ENCODE results near the gene CHRNA5. TPM values are rescaled to one million over a fixed set of nuclear protein-coding genes. Genes with fewer than 3 reads are reported as not detected.
"Not testable (repeated sequence)": the region's sequence is repeated elsewhere in the genome, so short reads cannot be mapped to it uniquely, and the experiment has no call there.

The CHRNA5 gene
- polyA plus RNA-seq (2014; cell fraction: cytosol; rRNA removed), result 37.5 and 42.4 TPM in 2 replicates
- 17.7 and 24.9 TPM in 2 replicates for polyA plus RNA-seq (2014; cell fraction: nucleus; rRNA removed)

DNA sequence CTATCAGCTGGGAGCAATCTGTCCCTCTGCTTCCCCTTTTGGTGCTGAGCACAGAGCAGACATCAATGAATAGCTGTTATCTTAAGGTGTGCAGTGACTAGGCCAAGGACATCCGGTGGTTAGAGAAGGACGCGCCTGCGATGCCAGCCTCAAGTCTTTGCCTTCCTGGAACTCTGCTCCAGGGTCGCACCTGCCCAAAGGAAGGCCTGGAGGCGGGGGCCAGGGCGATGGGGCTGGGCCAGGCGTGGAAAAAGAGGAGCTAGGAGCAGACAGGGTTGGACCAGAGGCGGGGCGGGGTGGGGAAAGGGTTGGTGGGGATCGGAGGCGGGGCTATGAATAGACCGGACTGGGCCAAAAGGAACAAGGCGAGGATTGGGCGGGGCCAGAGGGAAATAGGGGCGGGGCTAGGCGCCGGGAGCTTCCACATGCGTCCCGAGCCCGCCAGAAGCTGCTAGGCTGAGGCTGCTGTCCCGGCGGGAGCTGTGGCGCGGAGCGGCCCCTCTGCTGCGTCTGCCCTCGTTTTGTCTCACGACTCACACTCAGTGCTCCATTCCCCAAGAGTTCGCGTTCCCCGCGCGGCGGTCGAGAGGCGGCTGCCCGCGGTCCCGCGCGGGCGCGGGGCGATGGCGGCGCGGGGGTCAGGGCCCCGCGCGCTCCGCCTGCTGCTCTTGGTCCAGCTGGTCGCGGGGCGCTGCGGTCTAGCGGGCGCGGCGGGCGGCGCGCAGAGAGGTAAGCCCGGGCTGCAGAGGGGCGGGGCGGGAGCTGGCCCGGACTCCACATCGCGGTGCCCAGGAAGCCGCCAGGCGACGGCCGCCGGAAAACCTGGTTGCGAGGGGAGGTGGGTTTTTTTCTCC, at the start of gene CHRNA5:
Gene CHRNA5 (plus strand): TSS at position 424 of the 854 bp plus-strand sequence. CDS start 200 bp downstream, at position 624.
- peak; percentile 95 for DNase-seq (ENCODE audit: low spot score)

DNA sequence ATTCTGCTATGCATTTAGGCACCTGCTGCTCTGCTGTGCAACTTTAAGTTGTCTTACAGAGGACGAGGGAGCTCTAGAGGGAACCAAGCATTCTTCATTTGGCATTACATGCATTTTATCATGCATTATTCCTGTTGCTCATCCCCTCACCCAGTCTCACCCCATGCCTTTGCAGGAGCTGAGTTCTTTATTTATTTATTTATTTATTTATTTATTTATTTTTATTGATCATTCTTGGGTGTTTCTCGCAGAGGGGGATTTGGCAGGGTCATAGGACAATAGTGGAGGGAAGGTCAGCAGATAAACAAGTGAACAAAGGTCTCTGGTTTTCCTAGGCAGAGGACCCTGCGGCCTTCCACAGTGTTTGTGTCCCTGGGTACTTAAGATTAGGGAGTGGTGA, 45.3 kb upstream of the CHRNA5 start:
- not testable (repeated sequence) for DNase-seq (ENCODE audit: low spot score)

DNA sequence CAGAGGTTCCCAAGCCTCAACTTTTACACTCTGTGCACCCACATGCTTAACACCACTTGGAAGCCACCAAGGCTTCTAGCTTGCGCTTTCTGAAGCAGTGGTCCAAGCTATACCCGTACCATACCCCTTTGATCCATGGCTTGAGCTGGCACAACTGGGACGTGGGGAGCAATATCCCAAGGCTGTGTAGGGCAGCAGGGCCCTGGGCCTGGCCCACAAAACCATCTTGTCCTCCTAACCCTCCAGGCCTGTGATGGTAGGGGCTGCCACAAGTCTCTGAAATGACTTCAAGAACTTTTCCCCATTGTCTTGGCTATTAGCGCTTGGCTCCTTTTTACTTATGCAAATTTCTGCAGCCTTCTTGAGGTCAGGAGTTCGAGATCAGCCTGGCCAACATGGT, 41.1 kb upstream of the CHRNA5 start:
- no peak for DNase-seq (ENCODE audit: low spot score)

DNA sequence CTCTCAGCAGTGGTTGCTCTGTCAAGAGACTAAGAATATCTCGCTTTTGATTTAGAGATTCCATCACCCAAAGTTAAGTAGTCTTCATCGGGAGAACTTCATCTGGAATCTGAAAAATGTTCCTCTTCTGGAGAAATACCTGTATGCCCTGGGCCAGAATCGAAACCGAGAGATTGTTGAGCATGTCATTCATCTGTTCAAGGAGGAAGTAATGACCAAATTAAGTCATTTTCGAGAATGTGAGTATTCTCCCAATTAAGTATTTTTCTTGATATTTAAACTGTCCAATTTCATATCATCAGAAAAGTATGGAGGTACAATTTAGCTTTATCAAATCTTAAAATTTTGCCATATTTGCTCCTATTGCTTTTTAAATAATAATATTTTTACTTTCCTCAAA, 38.0 kb upstream of the CHRNA5 start:
- DNase-seq (ENCODE audit: low spot score), result no peak

DNA sequence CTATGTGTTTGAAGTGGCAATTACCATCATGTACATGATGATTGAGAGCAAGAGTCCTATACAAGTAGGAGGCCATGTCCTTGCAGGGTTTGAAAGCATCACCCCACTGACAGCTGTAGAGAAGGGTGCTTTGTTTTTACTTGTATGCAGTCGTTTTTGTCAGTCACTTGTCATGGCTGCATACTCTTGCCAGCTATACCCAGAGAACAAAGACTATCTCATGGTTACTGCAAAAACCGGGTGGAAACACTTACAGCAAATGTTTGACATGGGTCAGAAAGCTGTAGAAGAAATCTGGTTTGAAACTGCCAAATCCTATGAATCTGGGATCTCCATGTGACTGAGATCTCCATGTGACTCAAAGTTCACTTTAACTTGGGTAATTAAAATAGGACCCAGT, 32.0 kb upstream of the CHRNA5 start:
- DNase-seq (ENCODE audit: low spot score), result no peak

DNA sequence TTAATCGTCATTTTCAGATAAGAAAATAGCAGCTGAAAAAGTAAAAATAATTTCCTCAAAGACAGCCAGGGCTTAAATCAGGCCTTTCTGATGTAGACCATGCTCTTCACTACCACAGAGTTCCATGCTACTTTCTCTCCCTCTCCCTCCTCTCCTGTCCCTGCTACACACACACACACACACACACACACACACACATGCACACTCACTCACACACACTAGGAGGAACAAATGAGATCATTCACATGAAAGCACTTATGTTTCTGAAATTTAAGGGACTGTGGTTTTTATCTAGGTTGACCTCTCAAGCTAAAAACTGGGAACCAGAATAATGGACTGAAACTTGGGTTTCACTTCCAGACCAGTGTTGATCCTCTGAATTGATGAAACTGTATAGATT, 29.2 kb upstream of the CHRNA5 start:
- DNase-seq (ENCODE audit: low spot score), result no peak

DNA sequence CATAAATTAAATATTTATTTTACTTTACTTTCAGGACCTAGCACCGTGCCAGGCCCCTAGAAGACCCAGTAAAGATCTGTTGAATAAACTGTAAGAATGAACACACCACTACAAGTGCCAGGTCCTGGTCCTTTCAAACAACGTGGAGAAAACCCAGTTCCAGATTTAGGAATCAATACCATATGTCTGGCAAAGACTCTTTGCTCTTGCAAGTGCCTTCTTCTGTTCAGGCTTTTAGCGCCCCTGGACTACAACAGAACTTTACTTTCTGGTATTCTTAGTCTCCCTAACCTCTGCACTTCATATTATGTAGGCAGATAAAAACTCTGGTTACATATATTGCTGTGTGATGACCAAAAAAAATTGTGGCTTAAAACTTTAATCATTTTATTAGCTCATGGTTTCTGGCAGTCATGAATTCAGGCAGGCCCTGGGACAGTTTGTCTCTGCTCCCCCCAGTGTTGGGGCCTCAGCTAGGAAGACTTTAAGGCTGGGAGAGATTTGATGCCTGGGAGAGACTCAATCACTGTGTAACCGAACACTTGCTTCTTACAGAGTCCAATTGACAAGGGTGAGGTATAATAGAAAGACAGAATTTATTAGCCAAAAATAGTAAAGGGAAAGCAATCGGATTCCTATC, 27.9 kb upstream of the CHRNA5 start:
- no peak for DNase-seq (ENCODE audit: low spot score)

DNA sequence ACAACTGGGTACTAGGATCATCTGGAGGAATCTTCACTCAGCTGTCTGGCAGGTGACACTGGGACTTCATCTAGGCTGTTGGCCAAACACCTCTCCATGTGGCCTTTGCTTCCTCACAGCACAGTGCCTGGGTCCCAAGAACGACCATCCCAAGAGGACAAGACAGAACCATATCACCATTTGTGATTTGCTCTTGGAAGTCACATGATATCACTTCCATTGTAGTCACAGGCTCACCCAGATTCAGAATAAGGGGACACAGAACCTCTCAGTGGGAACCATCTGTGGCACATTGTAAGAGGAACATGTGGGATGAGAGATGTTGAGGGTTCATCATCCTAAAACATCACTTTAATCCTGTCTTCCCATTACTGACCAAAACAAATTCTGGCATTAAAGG, 27.0 kb upstream of the CHRNA5 start:
- no peak for DNase-seq (ENCODE audit: low spot score)

DNA sequence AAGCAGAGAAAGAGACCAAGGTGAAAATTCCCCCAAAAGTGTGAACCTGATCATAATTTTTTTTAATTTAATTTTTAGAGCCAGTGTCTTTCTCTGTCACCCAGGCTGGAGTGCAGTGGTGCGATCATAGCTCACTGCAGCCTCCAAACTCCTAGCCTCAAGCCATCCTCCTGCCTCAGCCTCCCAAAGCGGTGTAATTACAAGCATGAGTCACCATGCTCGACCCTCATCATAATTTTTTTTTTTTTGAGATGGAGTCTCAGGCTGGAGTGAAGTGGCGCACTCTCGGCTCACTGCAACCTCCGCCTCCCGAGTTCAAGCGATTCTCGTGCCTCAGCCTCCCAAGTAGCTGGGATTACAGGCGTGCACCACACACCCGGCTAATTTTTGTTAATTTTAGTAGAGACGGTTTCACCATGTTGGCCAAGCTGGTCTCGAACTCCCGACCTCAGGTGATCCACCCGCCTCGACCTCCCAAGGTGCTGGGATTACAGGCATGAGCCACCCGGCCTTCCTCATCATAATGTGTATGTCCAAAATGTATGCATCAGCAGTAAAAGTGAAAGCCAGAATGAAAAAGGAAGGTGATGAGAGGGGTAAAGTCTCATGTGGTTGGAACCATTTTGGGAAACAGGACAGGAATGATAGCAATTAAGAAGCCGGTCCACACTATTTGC, 25.7 kb upstream of the CHRNA5 start:
- not testable (repeated sequence) for DNase-seq (ENCODE audit: low spot score)

DNA sequence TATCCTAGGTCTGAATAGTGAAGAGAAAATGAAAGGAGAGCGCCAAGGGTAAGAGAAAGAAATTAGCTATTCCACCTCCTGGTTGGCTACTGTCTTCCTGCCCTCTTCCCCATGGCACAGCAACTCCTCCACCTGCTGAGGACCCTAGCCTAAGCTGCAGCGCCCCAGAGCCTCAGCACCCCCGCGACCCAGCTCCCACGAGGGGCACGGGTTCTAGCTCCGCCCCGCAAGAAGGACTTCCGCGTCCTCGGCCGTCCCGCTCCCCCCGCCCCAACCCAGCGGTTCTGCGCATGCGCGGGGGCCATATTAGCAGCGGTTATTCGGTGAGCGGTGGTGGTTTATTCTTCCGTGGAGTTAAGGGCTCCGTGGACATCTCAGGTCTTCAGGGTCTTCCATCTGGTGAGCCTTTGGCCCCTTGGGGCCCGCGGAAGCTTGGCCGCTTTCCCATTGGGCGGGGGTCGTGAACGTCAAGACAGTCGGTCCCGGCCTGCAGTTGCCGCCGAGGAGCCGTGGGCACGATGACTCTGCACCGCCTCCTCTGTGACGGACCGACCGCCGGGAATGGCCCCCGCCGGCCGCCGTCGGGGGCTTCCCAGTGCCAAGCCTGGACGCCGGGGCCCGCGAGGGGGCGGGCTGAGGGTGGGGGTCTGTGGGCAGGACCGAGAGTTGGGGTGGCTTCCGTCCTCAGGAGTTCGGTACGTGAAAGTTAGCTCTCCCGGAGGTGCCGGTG, 25.0 kb upstream of the CHRNA5 start, which contains the start of gene PSMA4:
Gene PSMA4 (plus strand): TSS at position 304 of the 730 bp plus-strand sequence. CDS start 1,484 bp downstream, outside the sequence.
- peak; percentile 90 for DNase-seq (ENCODE audit: low spot score)

DNA sequence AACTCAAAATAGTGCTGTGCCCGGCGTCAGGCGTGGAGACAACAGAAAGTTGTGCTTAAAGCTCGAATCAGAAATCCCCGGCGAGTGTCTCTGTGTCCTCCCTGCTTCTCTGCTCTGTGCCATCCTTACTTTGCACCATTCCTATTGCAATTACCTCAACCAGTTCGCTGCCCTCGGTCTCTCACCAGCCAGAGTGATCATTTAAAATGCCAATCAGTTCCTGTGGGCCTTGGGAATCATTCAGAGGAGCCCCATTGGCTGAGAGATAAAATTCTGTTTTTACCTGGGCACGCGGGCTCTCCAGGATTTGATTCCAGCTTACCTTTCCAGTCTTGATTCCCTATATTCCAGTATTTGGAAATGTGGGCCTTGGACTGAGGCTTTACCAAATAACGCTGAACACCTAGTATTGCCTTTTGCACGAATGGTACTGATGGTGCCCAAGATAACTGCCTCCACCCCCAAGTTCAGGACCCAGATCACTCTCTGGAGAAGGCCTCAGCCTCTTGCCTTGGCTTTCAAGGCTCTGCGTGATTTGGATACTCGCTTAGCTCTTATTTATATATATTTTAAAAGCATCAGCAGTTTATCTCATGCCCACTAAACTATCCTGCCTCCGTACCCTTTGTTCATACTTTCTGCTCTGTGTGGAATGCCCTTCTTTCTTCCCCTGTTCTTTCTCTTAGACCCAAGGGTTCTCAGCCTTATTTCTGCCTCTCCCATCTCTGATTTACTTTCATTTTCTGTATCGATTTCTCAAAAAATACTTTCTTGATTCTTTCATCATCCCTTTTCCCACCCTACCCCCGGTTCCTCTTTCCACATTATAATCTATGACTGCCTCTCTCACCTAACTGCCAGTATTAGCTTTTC, 24.2 kb upstream of the CHRNA5 start:
- no peak for DNase-seq (ENCODE audit: low spot score)

DNA sequence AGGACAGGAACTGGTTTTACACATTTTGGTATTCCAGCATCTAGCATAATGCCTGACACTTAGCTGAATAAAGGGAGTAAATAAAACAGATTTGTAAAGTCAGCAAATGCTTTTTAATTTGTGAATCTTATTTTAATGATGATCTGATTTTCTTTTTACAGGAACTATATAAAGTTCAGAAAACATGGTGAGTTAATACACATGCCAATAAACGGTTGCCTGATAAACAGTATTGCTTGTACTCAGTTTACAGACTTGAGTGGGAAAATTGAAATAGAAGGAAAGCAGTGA, 23.6 kb upstream of the CHRNA5 start:
- DNase-seq (ENCODE audit: low spot score), result no peak

DNA sequence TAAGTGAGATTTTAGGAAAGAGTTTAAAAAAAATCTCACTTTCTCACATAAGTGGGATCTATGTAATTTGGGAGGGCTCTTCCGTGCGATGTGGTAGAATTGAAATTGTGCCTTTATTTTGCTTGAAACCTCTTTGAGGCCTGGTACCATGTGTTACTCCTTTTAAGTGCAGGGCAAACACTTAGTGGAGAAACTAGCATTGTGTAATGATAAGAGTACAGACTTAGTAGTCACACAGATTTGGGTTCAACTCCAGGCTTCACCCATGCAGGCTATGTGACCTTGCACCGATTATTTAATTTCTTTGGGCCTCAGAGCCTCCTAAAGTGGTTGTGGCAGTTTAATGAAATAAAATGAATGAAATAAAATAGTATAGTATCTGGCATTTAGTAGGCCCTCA, 22.7 kb upstream of the CHRNA5 start:
- DNase-seq (ENCODE audit: low spot score), result no peak

DNA sequence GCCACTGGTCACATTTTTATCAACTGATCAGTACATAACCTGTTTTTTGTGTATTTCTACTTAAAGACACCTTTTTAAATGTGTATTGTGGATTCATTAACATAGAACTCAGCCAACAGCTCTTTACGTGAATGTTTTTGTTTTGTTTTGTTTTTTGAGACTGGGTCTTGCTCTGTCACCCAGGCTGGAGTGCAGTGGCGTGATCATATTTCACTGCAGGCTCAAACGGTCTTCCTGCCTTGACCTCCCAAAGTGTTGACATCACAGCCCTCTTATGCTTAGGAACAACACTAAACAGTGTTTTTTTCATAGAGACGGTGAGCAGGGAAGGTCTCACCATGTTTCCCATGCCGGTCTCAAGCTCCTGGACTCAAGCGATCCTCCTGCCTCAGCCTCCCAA, 15.1 kb upstream of the CHRNA5 start:
- DNase-seq (ENCODE audit: low spot score), result no peak

DNA sequence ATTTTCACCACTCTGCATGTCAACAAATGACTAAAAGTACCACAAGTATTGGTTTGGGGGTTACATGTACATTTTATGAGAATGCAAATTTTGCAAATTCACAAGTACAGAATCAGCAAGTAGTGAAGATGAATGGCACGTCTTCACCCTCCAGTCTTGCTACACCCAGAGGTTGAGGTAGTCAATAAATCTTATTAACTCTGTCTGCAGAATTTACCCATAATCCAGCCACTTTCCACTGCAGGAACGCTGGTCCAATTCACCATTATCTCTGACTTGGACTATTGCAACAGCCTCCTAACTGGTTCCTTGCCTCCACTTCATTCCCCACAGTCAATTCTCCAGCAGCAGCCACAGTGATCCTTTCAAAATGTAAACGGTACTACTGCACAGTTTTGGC, 14.5 kb upstream of the CHRNA5 start:
- DNase-seq (ENCODE audit: low spot score), result no peak

DNA sequence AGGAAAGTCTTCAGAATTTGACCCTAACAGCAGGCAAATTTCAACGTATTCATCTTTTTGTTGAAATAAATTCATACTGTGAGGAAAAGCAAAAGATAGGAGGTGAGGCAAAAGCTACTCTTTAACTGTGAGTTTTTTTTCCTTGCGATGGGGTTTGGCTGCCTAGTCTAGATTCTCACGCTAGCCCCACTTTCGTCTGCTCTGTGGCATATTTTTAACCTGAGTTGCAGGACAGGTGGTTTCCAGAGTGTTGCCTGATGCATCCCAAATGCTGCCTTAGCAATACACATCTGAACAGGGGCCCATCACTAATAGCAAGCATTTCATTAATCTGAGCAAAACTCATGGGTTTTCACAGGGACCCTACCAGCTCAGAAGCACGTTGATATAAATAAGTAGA, 13.4 kb upstream of the CHRNA5 start:
- no peak for DNase-seq (ENCODE audit: low spot score)

DNA sequence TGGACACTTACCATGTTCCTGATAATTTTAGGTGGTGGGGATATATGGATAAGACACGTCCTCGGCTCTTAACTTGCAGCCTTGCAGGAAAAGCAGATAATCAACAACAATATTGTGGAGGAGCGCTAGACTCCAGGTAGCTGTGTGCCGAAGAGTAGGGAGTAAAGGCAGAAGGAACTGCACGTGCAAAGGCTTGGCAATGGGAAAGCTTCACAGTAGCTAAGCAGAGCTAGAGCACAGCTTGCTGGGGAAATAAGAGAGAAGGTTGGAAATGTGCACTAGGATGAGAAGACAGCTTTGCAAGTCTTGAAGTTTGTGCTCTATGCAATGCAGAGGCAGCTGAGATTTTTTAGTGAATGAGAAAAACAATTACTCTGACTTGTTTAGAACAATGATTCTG, 12.7 kb upstream of the CHRNA5 start:
- no peak for DNase-seq (ENCODE audit: low spot score)

DNA sequence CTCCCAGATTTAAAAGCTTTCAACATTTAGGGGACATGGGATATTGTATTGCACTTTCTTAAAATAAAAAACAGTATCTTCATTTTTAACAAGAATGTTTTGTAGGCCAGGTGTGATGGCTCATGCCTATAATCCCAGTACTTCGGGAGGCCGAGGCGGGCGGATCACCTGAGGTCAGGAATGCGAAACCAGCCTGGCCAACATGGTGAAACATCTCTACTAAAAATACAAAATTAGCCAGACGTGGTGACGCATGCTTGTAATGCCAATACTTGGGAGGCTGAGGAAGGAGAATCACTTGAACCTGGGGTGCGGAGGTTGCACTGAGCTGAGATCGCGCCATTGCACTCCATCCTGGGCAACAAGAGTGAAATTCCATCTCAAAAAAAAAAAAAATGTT, 5.1 kb upstream of the CHRNA5 start:
- not testable (repeated sequence) for DNase-seq (ENCODE audit: low spot score)

DNA sequence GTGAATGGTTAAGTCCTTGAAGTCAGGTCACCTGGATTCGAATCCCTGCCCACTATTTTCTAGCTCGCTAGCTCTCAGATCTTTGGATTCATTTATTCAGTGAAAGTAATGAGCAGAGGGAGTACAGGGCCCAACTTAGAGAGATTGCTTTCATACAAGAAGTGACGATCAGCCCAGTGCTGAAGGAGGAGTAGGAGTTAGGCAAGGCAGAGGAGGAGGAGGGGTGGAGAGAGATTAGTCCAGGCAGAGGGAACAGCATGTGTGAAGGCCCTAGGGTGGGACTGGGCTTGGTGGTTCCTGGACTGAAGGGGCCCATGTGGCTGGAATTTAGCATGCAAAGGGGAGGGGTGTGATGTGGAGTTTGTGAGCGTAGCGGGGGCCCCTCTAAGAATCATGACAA, 3.8 kb upstream of the CHRNA5 start:
- no peak for DNase-seq (ENCODE audit: low spot score)

DNA sequence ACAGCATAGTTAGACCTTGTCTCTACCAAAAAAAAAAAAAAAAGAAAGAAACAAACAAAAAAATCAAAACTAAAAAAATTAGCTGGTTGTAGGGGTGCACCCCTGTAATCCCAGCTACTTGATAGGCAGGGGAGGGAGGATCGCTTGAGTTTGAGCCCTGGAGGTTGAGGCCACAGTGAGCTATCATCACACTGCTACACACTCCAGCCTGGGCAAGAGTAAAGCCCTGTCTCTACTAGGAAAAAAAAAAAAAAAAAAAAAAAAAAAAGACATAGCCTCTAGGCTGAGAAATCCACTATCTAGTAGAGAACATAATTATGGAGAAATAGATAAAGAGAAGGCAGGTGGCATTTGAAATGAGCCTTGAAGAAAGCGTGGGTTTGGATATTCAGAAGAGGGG, 2.2 kb upstream of the CHRNA5 start:
- no peak for DNase-seq (ENCODE audit: low spot score)

DNA sequence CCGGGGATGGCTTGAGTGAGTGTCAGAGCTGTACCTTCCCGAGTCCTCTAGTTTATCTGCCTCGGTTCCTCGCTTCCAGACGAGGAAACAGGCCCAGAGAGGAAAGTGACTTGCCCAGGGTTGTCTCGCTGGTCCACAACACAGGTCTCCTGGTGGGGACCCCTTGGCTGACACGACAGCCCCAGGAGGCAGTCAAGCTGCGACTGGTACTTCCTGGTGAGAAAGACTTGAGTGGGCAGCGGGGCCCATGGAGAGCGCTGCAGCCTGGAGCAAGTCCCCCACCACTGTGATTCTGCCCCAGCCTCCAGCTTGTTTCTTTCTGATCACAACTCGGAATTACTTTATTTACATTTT, 600 bp upstream of the CHRNA5 start:
- no peak for DNase-seq (ENCODE audit: low spot score)
